K562 (cell line): Measurements from ENCODE around the gene ENDOV.

Source experiments
- ETV6 ChIP-seq, 3 experiments: fragments of 150-350 bp in 1 of 3; sonication (generic) in 1 of 3; formaldehyde crosslinking in 1 of 3; IDR thresholded peaks; 2 replicates each; pipeline versions ENCODE4 v1.6.1 to v1.8.0; 2014 to 2022; ENCODE audit warnings: borderline replicate concordance in 2 of 3, low read depth in 2 of 3, antibody characterized with exemption in 1 of 3, low read length in 1 of 3, mild to moderate bottlenecking in 1 of 3, missing genetic modification reagents in 1 of 3
- HOXB6 ChIP-seq: fragments of 250-450 bp; sonication (Bioruptor Pico); IDR thresholded peaks from 2 replicates; pipeline ENCODE4 v1.5.1; 2022; ENCODE audit warnings: mild to moderate bottlenecking, borderline replicate concordance
- TCF7 ChIP-seq: sonication (generic); IDR thresholded peaks from 2 replicates; pipeline ENCODE4 v1.6.1; 2016; ENCODE audit warnings: antibody characterized with exemption, borderline replicate concordance
- ZBED1 ChIP-seq: IDR thresholded peaks from 2 replicates; pipeline ENCODE4 v1.6.1; 2014
- TF ChIP-seq, protein P1 (sequence below): sonication (generic); formaldehyde crosslinking; IDR thresholded peaks from 2 replicates; pipeline ENCODE4 v1.8.0; 2022; ENCODE audit warnings: mild to moderate bottlenecking, missing genetic modification reagents, borderline replicate concordance
- TF ChIP-seq, protein P2 (sequence below), 2 experiments: fragments of 450-650 bp in 1 of 2; sonication (generic) in 1 of 2; formaldehyde crosslinking in 1 of 2; IDR thresholded peaks in 1 of 2; conservative IDR thresholded peaks in 1 of 2; 2 replicates each; pipeline versions ENCODE4 v1.6.1 to v1.8.1; 2016 to 2023; ENCODE audit warnings: mild to moderate bottlenecking in 2 of 2, moderate library complexity in 2 of 2, inconsistent platforms in 1 of 2, missing genetic modification reagents in 1 of 2
- TF ChIP-seq, protein P3 (sequence below): sonication (generic); formaldehyde crosslinking; IDR thresholded peaks from 2 replicates; pipeline ENCODE4 v1.8.1; 2023; ENCODE audit warnings: mild to moderate bottlenecking, missing genetic modification reagents, moderate library complexity

DNA sequence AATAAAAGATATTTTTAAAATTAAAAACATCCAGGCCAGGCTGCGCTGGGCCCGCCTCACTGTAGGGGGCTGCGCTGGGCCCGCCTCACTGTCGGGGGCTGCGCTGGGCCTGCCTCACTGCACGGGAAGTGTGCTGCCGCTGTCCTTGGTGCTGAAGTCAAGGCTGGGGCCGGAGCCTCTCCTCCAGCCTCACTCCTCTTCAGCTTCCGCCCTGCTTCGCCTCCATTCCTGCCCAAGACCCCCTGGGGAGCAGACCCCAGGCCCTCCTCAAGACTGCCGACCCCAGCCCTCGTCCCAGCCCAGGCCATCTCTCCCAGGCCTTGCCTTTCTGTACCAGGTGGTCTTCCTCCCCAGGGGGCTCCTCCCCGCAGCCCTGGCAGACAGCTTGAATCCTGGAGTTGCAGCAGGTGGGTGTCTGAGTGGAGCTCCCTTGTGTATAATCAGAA is 26.2 kb downstream of the ENDOV start:
- TF ChIP-seq, protein P1, sequence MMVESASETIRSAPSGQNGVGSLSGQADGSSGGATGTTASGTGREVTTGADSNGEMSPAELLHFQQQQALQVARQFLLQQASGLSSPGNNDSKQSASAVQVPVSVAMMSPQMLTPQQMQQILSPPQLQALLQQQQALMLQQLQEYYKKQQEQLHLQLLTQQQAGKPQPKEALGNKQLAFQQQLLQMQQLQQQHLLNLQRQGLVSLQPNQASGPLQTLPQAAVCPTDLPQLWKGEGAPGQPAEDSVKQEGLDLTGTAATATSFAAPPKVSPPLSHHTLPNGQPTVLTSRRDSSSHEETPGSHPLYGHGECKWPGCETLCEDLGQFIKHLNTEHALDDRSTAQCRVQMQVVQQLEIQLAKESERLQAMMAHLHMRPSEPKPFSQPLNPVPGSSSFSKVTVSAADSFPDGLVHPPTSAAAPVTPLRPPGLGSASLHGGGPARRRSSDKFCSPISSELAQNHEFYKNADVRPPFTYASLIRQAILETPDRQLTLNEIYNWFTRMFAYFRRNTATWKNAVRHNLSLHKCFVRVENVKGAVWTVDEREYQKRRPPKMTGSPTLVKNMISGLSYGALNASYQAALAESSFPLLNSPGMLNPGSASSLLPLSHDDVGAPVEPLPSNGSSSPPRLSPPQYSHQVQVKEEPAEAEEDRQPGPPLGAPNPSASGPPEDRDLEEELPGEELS (CRISPR knock-in tag), result no peak
- TF ChIP-seq ZBED1, result no peak
- no peak for TF ChIP-seq TCF7
- TF ChIP-seq ETV6 (IDR thresholded peaks at IDR 0.05; ENCODE audit: borderline replicate concordance in 1 of 2, low read depth in 2 of 2, low read length in 1 of 2), result no peak
- no peak for TF ChIP-seq ETV6 (CRISPR knock-in tag; IDR thresholded peaks at IDR 0.05; ENCODE audit: borderline replicate concordance)
- TF ChIP-seq, protein P2, sequence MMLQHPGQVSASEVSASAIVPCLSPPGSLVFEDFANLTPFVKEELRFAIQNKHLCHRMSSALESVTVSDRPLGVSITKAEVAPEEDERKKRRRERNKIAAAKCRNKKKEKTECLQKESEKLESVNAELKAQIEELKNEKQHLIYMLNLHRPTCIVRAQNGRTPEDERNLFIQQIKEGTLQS (IDR thresholded peaks at IDR 0.05), result no peak
- TF ChIP-seq, protein P2 (CRISPR knock-in tag; conservative IDR thresholded peaks at IDR 0.05), result no peak
- TF ChIP-seq, protein P3, sequence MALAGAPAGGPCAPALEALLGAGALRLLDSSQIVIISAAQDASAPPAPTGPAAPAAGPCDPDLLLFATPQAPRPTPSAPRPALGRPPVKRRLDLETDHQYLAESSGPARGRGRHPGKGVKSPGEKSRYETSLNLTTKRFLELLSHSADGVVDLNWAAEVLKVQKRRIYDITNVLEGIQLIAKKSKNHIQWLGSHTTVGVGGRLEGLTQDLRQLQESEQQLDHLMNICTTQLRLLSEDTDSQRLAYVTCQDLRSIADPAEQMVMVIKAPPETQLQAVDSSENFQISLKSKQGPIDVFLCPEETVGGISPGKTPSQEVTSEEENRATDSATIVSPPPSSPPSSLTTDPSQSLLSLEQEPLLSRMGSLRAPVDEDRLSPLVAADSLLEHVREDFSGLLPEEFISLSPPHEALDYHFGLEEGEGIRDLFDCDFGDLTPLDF (CRISPR knock-in tag), result no peak
- no peak for TF ChIP-seq HOXB6 (CRISPR knock-in tag)
